PC-9 (cell line): ENCODE data around the gene TMEM52. TPM values are rescaled to one million over a fixed set of nuclear protein-coding genes. Genes with fewer than 3 reads are reported as not detected.

ENCODE experiments used
- BruUV-seq: library from RNA; stranded (reverse); fragments of 400-500 nt; replicated peaks from 2 replicates; lab custom pipeline; 2021; lab: Mats Ljungman, UMichigan
- CTCF ChIA-PET: fragments of 300-600 bp; sonication (Branson Sonifier 250); formaldehyde crosslinking; loops from one replicate; lab custom pipeline; 2022; ENCODE audit warnings: antibody characterized with exemption; lab: Charles Lee
- POLR2A ChIA-PET: fragments of 300-600 bp; sonication (Branson Sonifier 250); formaldehyde crosslinking; loops from one replicate; lab custom pipeline; 2022; ENCODE audit warnings: antibody characterized with exemption; ENCODE audit not compliant: unreplicated experiment; lab: Charles Lee
- DNase-seq, 2 experiments: peaks; one replicate each; pipeline versions ENCODE4 v3.0.0 to v3.0.0-alpha.2; 2015 to 2022; ENCODE audit warnings: mixed read lengths in 1 of 2
- H2AFZ ChIP-seq: fragments of 200-600 bp; sonication (generic); 2 replicates; pipeline ENCODE4 v1.8.1; 2017; ENCODE audit warnings: antibody characterized with exemption
- H3F3A ChIP-seq: fragments of 200-600 bp; sonication (generic); 2 replicates; pipeline ENCODE4 v1.8.1; 2017; ENCODE audit warnings: antibody characterized with exemption, mild to moderate bottlenecking, low read depth; ENCODE audit not compliant: insufficient read depth
- H3K27ac ChIP-seq: fragments of 200-600 bp; sonication (generic); 2 replicates; pipeline ENCODE4 v1.6.1; 2016; ENCODE audit warnings: mixed run types
- H3K27me3 ChIP-seq: fragments of 200-600 bp; sonication (generic); 2 replicates; pipeline ENCODE4 v1.6.1; 2016; ENCODE audit warnings: low read depth, mixed run types; ENCODE audit not compliant: insufficient read depth
- H3K36me3 ChIP-seq: fragments of 200-600 bp; sonication (generic); 2 replicates; pipeline ENCODE4 v1.6.1; 2016; ENCODE audit warnings: low read depth, mixed run types
- H3K4me1 ChIP-seq: fragments of 200-600 bp; sonication (generic); replicated peaks from 2 replicates; pipeline ENCODE4 v1.6.1; 2016; ENCODE audit warnings: mixed run types; ENCODE audit not compliant: insufficient read depth
- H3K4me2 ChIP-seq: fragments of 200-600 bp; sonication (generic); 2 replicates; pipeline ENCODE4 v1.6.1; 2017; ENCODE audit warnings: mixed run types
- H3K4me3 ChIP-seq: fragments of 200-600 bp; sonication (generic); 2 replicates; pipeline ENCODE4 v1.6.1; 2016; ENCODE audit warnings: mixed run types
- H3K79me2 ChIP-seq: fragments of 200-600 bp; sonication (generic); 2 replicates; pipeline ENCODE4 v1.6.1; 2017; ENCODE audit warnings: low read depth, mixed run types
- H3K9me2 ChIP-seq: fragments of 200-600 bp; sonication (generic); 2 replicates; pipeline ENCODE4 v1.8.1; 2017; ENCODE audit warnings: mild to moderate bottlenecking; ENCODE audit not compliant: insufficient read depth
- H3K9me3 ChIP-seq: fragments of 200-600 bp; sonication (generic); 2 replicates; pipeline ENCODE4 v1.8.1; 2016; ENCODE audit warnings: low read depth; ENCODE audit not compliant: insufficient read depth
- H4K20me1 ChIP-seq: fragments of 200-600 bp; sonication (generic); 2 replicates; pipeline ENCODE4 v1.8.1; 2017; ENCODE audit not compliant: insufficient read depth
- CTCF ChIP-seq: fragments of 200-600 bp; sonication (generic); conservative IDR thresholded peaks from 2 replicates; pipeline ENCODE4 v1.6.1; 2017; ENCODE audit warnings: mixed run types, antibody characterized with exemption, mild to moderate bottlenecking, moderate library complexity
- EZH2 ChIP-seq: fragments of 200-600 bp; sonication (generic); IDR thresholded peaks from 2 replicates; pipeline ENCODE4 v1.8.0; 2017; ENCODE audit warnings: antibody characterized with exemption, low read depth
- intact Hi-C: fragments of 100-400 bp; cut with micrococcal nuclease; formaldehyde crosslinking; loops from one replicate; pipeline ENCODE4 v1.10.0; 2022; ENCODE audit not compliant: unreplicated experiment
- total RNA-seq: library from RNA; stranded (reverse); gene quantifications from 2 replicates; pipeline ENCODE4 v1.2.3, GENCODE V29; 2021

TMEM52 gene
- total RNA-seq, 1 experiment from 2014 or later = 7.4 TPM

GRCh38 chr1:1874901-1875300, 44.2 kb downstream of the TMEM52 start:
- CTCF ChIA-PET = no interaction called here
- POLR2A ChIA-PET = interaction anchor here (0.7 kb wide), 1 partner anchor 397 kb away, joined by 4 read pairs; no protein-coding TSS in a partner anchor

GRCh38 chr1:1873186-1873585, 45.9 kb downstream of the TMEM52 start:
- peaks cover 90% of the 10 kb centered on the region for H4K20me1 ChIP-seq
- BruUV-seq = no TSS peak
- H3K36me3 ChIP-seq = 0 out of 2 replicates have a peak, but pooled peaks cover 5% of the 10 kb centered on the region
- CTCF ChIA-PET = no interaction called here
- no peak for DNase-seq
- H3K9me2 ChIP-seq = no peaks in the 10 kb centered on the region
- H2AFZ ChIP-seq = no peak overlapping the region
- H3K4me1 ChIP-seq = no peaks in the 10 kb centered on the region
- POLR2A ChIA-PET = no interaction called here
- no peak overlapping the region for H3K4me3 ChIP-seq
- no peak overlapping the region for H3K27ac ChIP-seq
- H3K27me3 ChIP-seq = no peaks in the 10 kb centered on the region
- H3F3A ChIP-seq = peaks cover 4% of the 10 kb centered on the region; the same call in 1 of the 2 replicates
- intact Hi-C loops = no loop called here
- H3K9me3 ChIP-seq = no peaks in the 10 kb centered on the region
- no peak overlapping the region for H3K4me2 ChIP-seq
- TF ChIP-seq EZH2 (no peak), CTCF (no peak)
- H3K79me2 ChIP-seq = peaks cover 97% of the 10 kb centered on the region

More at GRCh38 chr1:1874901-1875300, 44.2 kb downstream of the TMEM52 start:
- no peaks in the 10 kb centered on the region for H3K9me2 ChIP-seq
- no peaks in the 10 kb centered on the region for H3K27me3 ChIP-seq
- H3F3A ChIP-seq = no peaks in the 10 kb centered on the region; the same call in 1 of the 2 replicates
- no peaks in the 10 kb centered on the region for H3K4me1 ChIP-seq
- H3K4me2 ChIP-seq = no peak overlapping the region
- BruUV-seq = no TSS peak
- H2AFZ ChIP-seq = no peak overlapping the region
- H3K9me3 ChIP-seq = no peaks in the 10 kb centered on the region
- peaks cover 97% of the 10 kb centered on the region for H3K79me2 ChIP-seq
- no peak overlapping the region for H3K4me3 ChIP-seq
- DNase-seq = no peak
- no peak overlapping the region for H3K27ac ChIP-seq
- TF ChIP-seq CTCF = no peak
- no peak for TF ChIP-seq EZH2
- intact Hi-C loops = no loop called here
- peaks cover 92% of the 10 kb centered on the region for H4K20me1 ChIP-seq
- 0 out of 2 replicates have a peak, but pooled peaks cover 5% of the 10 kb centered on the region for H3K36me3 ChIP-seq

- peaks cover 88% of the 10 kb centered on the region for H4K20me1 ChIP-seq
- H3F3A ChIP-seq = peaks cover 4% of the 10 kb centered on the region; the same call in 1 of the 2 replicates
- no peak overlapping the region for H3K27ac ChIP-seq
- no peak for DNase-seq
- CTCF ChIA-PET = no interaction called here
- intact Hi-C loops = no loop called here
- no peak overlapping the region for H3K4me3 ChIP-seq
- H3K79me2 ChIP-seq = peaks cover 97% of the 10 kb centered on the region
- no peak for TF ChIP-seq CTCF
- no peak for TF ChIP-seq EZH2
- POLR2A ChIA-PET = no interaction called here
- no peaks in the 10 kb centered on the region for H3K4me1 ChIP-seq
- no peak overlapping the region for H3K4me2 ChIP-seq
- H3K9me3 ChIP-seq = no peaks in the 10 kb centered on the region
- 0 out of 2 replicates have a peak, but pooled peaks cover 5% of the 10 kb centered on the region for H3K36me3 ChIP-seq
- no peaks in the 10 kb centered on the region for H3K27me3 ChIP-seq
- H3K9me2 ChIP-seq = no peaks in the 10 kb centered on the region
- no peak overlapping the region for H2AFZ ChIP-seq
- BruUV-seq = no TSS peak
Measured at GRCh38 chr1:1872329-1872994, 46.6 kb downstream of the TMEM52 start.
